Hepatocyte (in vitro differentiated cells): Measurements from ENCODE around the gene MPC1. TPM values are rescaled to one million over a fixed set of nuclear protein-coding genes. Genes with fewer than 3 reads are reported as not detected.

ENCODE experiments used
- DNase-seq: peaks from one replicate; pipeline ENCODE4 v3.0.0-alpha.2; 2016; ENCODE audit warnings: low spot score
- H2AFZ ChIP-seq: fragments of 200-600 bp; sonication (generic); 2 replicates; pipeline ENCODE4 v1.6.0; 2016; ENCODE audit warnings: antibody characterized with exemption, mild to moderate bottlenecking
- H3K27ac ChIP-seq: fragments of 200-600 bp; sonication (generic); 2 replicates; pipeline ENCODE4 v1.5.1; 2016; ENCODE audit warnings: mild to moderate bottlenecking
- H3K27me3 ChIP-seq: fragments of 200-600 bp; sonication (generic); 2 replicates; pipeline ENCODE4 v1.6.1; 2016
- H3K36me3 ChIP-seq: fragments of 200-600 bp; sonication (generic); replicated peaks from 2 replicates; pipeline ENCODE4 v1.5.1; 2016; ENCODE audit warnings: low read depth; ENCODE audit not compliant: insufficient read depth
- H3K4me1 ChIP-seq: fragments of 200-600 bp; sonication (generic); 2 replicates; pipeline ENCODE4 v1.5.1; 2016; ENCODE audit warnings: mild to moderate bottlenecking, moderate library complexity; ENCODE audit not compliant: insufficient read depth
- H3K4me2 ChIP-seq: fragments of 200-600 bp; sonication (generic); 2 replicates; pipeline ENCODE4 v1.6.0; 2016
- H3K4me3 ChIP-seq: fragments of 200-600 bp; sonication (generic); 2 replicates; pipeline ENCODE4 v1.5.1; 2016; ENCODE audit warnings: mild to moderate bottlenecking
- H3K79me2 ChIP-seq: fragments of 200-600 bp; sonication (generic); 2 replicates; pipeline ENCODE4 v1.6.0; 2017; ENCODE audit warnings: mild to moderate bottlenecking
- H3K9me2 ChIP-seq: fragments of 200-600 bp; sonication (generic); replicated peaks from 2 replicates; pipeline ENCODE4 v1.6.0; 2017; ENCODE audit warnings: mild to moderate bottlenecking; ENCODE audit not compliant: insufficient read depth
- H3K9me3 ChIP-seq: fragments of 200-600 bp; sonication (generic); 2 replicates; pipeline ENCODE4 v1.5.1; 2016; ENCODE audit warnings: low read depth, mild to moderate bottlenecking
- H4K20me1 ChIP-seq: fragments of 200-600 bp; sonication (generic); 2 replicates; pipeline ENCODE4 v1.6.0; 2016; ENCODE audit warnings: mild to moderate bottlenecking; ENCODE audit not compliant: insufficient read depth, poor library complexity, severe bottlenecking
- EZH2 ChIP-seq: fragments of 200-600 bp; sonication (generic); IDR thresholded peaks from 2 replicates; pipeline ENCODE4 v1.6.1; 2016; ENCODE audit warnings: antibody characterized with exemption, mild to moderate bottlenecking, borderline replicate concordance
- EZH2phosphoT487 ChIP-seq: fragments of 200-600 bp; sonication (generic); IDR thresholded peaks from one replicate; pipeline ENCODE4 v1.6.1; 2018; ENCODE audit warnings: antibody characterized with exemption, mild to moderate bottlenecking, low read depth, moderate library complexity; ENCODE audit not compliant: unreplicated experiment, severe bottlenecking
- WGBS: methylation state at CpG from one replicate; pipeline ENCODE4 v1.1.6; 2016; ENCODE audit warnings: low lambda C conversion rate; ENCODE audit errors: missing lambda C conversion rate; 5-methylcytosine and 5-hydroxymethylcytosine counted together
- polyA plus RNA-seq: library from polyadenylated mRNA; unstranded; fragments of >200 nt; fragmentation: Nextera tagmentation; extraction: Ambion mirVana; gene quantifications from 2 replicates; pipeline ENCODE4 v1.2.1, GENCODE V29; 2016
- total RNA-seq: library from RNA; depleted of rRNA; stranded (reverse); fragments of >200 nt; gene quantifications from 2 replicates; pipeline ENCODE4 v1.2.3, GENCODE V29; 2014
- TF ChIP-seq, protein P1 (sequence below): fragments of 200-600 bp; sonication (generic); IDR thresholded peaks from 2 replicates; pipeline ENCODE4 v1.5.1; 2016; ENCODE audit warnings: antibody characterized with exemption, mild to moderate bottlenecking; ENCODE audit not compliant: poor library complexity

Gene MPC1
- total and polyA plus RNA-seq, 2 experiments from 2014 or later, result 70.2 to 75.4 TPM

DNA sequence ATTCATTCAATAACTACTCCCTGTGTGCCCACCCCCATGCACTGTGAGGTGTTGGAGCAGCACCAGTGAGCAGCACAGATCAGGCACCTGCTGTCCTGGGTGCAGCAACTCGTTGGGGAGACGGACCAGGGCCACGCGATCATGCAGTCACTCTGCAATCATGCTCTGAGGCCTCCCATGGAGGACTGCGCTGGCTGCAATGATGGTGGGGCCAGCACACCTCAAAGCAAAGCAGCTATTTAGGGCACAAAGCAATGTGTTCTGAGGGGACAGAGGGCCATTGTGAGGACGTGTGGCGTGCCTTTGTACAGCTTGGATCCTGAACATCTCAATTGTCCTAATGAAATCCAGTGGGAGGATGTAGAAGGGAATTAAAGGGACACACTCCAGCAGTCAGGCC, 41.0 kb upstream of the MPC1 start:
- Histone ChIP-seq H3K4me3 (no peak overlapping the region), H3K79me2 (no peaks in the 10 kb centered on the region), H3K9me3 (no peaks in the 10 kb centered on the region), H3K4me2 (no peak overlapping the region), H2AFZ (no peak overlapping the region), H3K27ac (no peak overlapping the region), H3K9me2 (no peaks in the 10 kb centered on the region), H4K20me1 (no peaks in the 10 kb centered on the region), H3K36me3 (no peaks in the 10 kb centered on the region), H3K27me3 (no peaks in the 10 kb centered on the region), H3K4me1 (no peaks in the 10 kb centered on the region)
- TF ChIP-seq, protein P1, sequence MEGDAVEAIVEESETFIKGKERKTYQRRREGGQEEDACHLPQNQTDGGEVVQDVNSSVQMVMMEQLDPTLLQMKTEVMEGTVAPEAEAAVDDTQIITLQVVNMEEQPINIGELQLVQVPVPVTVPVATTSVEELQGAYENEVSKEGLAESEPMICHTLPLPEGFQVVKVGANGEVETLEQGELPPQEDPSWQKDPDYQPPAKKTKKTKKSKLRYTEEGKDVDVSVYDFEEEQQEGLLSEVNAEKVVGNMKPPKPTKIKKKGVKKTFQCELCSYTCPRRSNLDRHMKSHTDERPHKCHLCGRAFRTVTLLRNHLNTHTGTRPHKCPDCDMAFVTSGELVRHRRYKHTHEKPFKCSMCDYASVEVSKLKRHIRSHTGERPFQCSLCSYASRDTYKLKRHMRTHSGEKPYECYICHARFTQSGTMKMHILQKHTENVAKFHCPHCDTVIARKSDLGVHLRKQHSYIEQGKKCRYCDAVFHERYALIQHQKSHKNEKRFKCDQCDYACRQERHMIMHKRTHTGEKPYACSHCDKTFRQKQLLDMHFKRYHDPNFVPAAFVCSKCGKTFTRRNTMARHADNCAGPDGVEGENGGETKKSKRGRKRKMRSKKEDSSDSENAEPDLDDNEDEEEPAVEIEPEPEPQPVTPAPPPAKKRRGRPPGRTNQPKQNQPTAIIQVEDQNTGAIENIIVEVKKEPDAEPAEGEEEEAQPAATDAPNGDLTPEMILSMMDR, result no peak
- TF ChIP-seq EZH2phosphoT487 (no peak), EZH2 (no peak)
- 96% methylated on average over 7 of the region's 7 CpGs for WGBS
- no peak for DNase-seq

DNA sequence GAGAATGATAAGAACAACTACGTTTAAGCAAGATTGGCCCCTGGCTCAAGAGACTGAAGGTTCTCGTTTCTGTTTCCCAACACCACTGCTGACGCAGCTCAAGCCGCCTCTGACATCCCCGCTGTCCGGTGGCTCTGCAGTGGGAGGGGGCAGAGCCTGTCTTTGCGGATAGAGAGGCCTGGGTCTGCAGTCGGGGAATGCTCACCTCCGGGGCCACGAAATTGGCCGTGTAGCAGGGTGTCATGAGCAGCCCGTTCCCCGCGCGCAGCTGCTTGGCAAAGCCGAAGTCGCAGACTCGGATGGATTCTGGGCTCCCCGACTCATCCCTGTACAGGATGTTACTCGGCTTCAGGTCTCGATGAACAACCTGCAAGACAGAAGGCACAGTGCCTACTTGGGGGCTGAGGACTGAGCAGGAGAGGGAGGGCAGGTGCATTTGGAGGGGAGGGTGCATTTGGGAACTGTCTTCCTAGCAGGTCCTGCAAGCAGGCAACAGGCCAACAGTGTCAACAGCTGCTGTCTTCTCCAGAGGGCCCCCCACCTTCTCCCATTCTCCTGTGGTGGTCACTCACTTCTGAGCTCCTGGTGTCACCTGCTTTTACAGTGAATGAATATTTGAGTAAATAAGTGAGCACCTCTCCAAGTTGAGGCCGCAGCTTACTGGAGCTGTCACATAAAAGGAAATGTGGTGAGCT, 40.5 kb upstream of the MPC1 start:
- H3K4me2 ChIP-seq, result no peak overlapping the region
- no peaks in the 10 kb centered on the region for H3K79me2 ChIP-seq
- no peak overlapping the region for H3K4me3 ChIP-seq
- no peaks in the 10 kb centered on the region for H3K27me3 ChIP-seq
- H2AFZ ChIP-seq, result no peak overlapping the region
- H3K36me3 ChIP-seq, result no peaks in the 10 kb centered on the region
- no peaks in the 10 kb centered on the region for H3K4me1 ChIP-seq
- no peaks in the 10 kb centered on the region for H3K9me3 ChIP-seq
- DNase-seq, result no peak
- no peak for TF ChIP-seq EZH2
- H3K9me2 ChIP-seq, result no peaks in the 10 kb centered on the region
- H4K20me1 ChIP-seq, result no peaks in the 10 kb centered on the region
- H3K27ac ChIP-seq, result no peak overlapping the region
- 92% methylated on average over 22 of the region's 22 CpGs for WGBS

DNA sequence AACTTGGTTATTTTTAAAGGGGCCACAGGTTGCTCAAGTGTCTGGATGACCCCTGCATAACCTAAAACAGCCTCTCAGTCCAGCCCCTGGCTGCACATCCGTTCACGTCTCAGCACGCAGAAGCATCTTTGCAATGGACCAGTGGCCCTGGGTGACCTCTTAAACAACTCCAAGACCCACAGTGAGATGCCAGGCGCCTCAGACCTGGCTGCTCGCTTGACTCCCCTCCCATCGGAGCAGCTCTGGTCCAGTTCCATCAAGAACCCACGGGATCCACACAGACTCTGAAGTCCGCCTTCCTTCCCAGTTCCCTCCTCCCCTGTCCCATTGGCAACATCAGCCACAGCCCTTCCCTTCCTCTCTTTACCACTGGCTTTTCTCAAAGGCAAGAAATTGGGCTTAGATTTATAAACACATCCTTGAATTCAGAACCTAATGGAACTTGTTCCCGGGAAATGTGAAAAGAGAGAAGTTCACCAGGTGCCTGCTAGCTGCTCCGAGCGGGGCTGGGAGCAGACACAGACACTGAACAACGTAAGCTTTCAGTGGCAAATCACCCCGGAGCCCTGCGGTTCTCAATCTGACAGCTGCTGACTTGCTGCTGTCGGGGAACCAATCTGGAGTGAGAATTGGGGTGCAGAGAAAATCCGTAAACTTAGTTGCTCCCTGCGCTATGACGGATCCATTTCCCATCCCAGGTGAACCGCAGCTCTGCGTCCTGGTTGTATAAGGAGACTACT, 39.6 kb upstream of the MPC1 start:
- no peaks in the 10 kb centered on the region for H3K9me3 ChIP-seq
- H3K79me2 ChIP-seq, result no peaks in the 10 kb centered on the region
- no peak overlapping the region for H3K4me2 ChIP-seq
- H3K9me2 ChIP-seq, result no peaks in the 10 kb centered on the region
- H3K36me3 ChIP-seq, result no peaks in the 10 kb centered on the region
- 95% methylated on average over 20 of the region's 20 CpGs for WGBS
- no peak overlapping the region for H3K27ac ChIP-seq
- no peak for TF ChIP-seq EZH2phosphoT487
- TF ChIP-seq EZH2, result no peak
- TF ChIP-seq, protein P1, result no peak
- no peaks in the 10 kb centered on the region for H3K27me3 ChIP-seq
- H3K4me3 ChIP-seq, result no peak overlapping the region
- no peak for DNase-seq
- H3K4me1 ChIP-seq, result no peaks in the 10 kb centered on the region
- no peaks in the 10 kb centered on the region for H4K20me1 ChIP-seq
- H2AFZ ChIP-seq, result no peak overlapping the region

DNA sequence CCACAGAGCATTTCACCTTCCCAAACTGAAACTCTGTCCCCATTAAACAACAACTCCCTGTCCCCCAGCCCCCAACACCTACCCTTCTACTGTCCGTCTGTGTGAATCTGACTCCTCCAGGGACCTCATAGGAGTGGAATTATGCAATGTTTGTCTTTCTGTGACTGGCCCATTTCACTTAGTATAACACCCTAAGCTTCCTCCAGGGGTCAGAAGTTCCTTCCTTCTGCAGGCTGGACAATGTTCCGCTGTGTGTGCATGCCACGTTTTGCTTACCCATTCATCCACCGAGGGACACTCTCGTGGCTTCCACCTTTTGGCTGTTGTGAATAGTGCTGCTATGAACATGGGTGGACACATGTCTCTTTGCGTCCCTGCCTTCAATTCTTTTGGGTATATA, 37.6 kb upstream of the MPC1 start:
- no peaks in the 10 kb centered on the region for H3K9me2 ChIP-seq
- no peaks in the 10 kb centered on the region for H3K36me3 ChIP-seq
- H3K9me3 ChIP-seq, result no peaks in the 10 kb centered on the region
- no peaks in the 10 kb centered on the region for H3K27me3 ChIP-seq
- no peak overlapping the region for H3K27ac ChIP-seq
- no peaks in the 10 kb centered on the region for H4K20me1 ChIP-seq
- H3K79me2 ChIP-seq, result no peaks in the 10 kb centered on the region
- H3K4me2 ChIP-seq, result no peak overlapping the region
- TF ChIP-seq EZH2, result no peak
- TF ChIP-seq, protein P1, result peak; percentile 33
- 61% methylated on average over 6 of the region's 6 CpGs for WGBS
- H2AFZ ChIP-seq, result no peak overlapping the region
- H3K4me3 ChIP-seq, result no peak overlapping the region
- no peaks in the 10 kb centered on the region for H3K4me1 ChIP-seq
- DNase-seq, result peak; percentile 68
